HepG2 (cell line): ENCODE measurements around the gene P2RX7. TPM values are rescaled to one million over a fixed set of nuclear protein-coding genes. Genes with fewer than 3 reads are reported as not detected.
A peak's percentile ranks its signal among the peaks of the same experiment; 100 is the strongest.

Source experiments
- ATAC-seq: fragments of 200-7000 bp; cut with Tn5 transposase; 3 replicates; pipeline ENCODE4 v1.9.1; 2020; ENCODE audit warnings: mild to moderate bottlenecking, moderate library complexity
- BruUV-seq: library from RNA; stranded (reverse); fragments of 400-500 nt; replicated peaks from 2 replicates; lab custom pipeline; 2021; lab: Mats Ljungman, UMichigan
- CTCF ChIA-PET: fragments of 300-600 bp; formaldehyde crosslinking; extraction: SDS; loops from one replicate; lab custom pipeline; 2021; ENCODE audit warnings: low total read pairs, inconsistent platforms, low intra/inter-chr PET ratio; lab: Yijun Ruan, JAX
- POLR2A ChIA-PET: fragments of 350-600 bp; sonication (Branson Sonifier 250); formaldehyde crosslinking; loops from one replicate; lab custom pipeline; 2020; ENCODE audit warnings: antibody characterized with exemption, inconsistent platforms; lab: Yijun Ruan, JAX
- DNase-seq: peaks from one replicate; pipeline ENCODE4 v3.0.0-alpha.2; 2015; ENCODE audit warnings: low spot score
- FAIRE-seq: peaks from 3 replicates; lab custom pipeline; 2011; peaks lifted over from hg19 to GRCh38; lab: Jason Lieb, UNC
- H2AFZ ChIP-seq: one replicate; pipeline ENCODE4 v1.6.1; 2011; ENCODE audit warnings: low read length, inconsistent platforms
- H3K27ac ChIP-seq: fragments of 300-600 bp; 3 replicates; pipeline ENCODE4 v1.8.0; 2011; ENCODE audit warnings: mixed run types, mild to moderate bottlenecking, mixed read lengths, low read length, inconsistent platforms; ENCODE audit not compliant: insufficient read depth; ENCODE audit errors: extremely low read length
- H3K27me3 ChIP-seq, 2 experiments: fragments of 200-600 bp in 1 of 2; 2 replicates in 1 of 2; 3 replicates in 1 of 2; pipeline versions ENCODE4 v1.6.0 to v1.8.0; 2011; ENCODE audit warnings: low read length in 2 of 2, mild to moderate bottlenecking in 2 of 2, moderate library complexity in 2 of 2, inconsistent platforms in 1 of 2; ENCODE audit not compliant: insufficient read depth in 2 of 2, control insufficient read depth in 1 of 2
- H3K36me3 ChIP-seq, 2 experiments: fragments of 200-600 bp in 1 of 2; replicated peaks in 1 of 2; 2 replicates in 1 of 2; 3 replicates in 1 of 2; pipeline versions ENCODE4 v1.5.1 to v1.8.0; 2011; ENCODE audit warnings: low read length in 2 of 2, inconsistent platforms in 1 of 2; ENCODE audit not compliant: insufficient read depth in 2 of 2, control insufficient read depth in 1 of 2
- H3K4me1 ChIP-seq: 2 replicates; pipeline ENCODE4 v1.5.1; 2012; ENCODE audit warnings: low read length, inconsistent platforms; ENCODE audit not compliant: insufficient read depth
- H3K4me2 ChIP-seq: 2 replicates; pipeline ENCODE4 v1.6.0; 2011; ENCODE audit warnings: low read depth, low read length, inconsistent platforms
- H3K4me3 ChIP-seq, 3 experiments: fragments of 200-600 bp in 1 of 3; sonication (generic), shearing (Covaris generic) in 1 of 3; replicated peaks in 1 of 3; 2 replicates each; pipeline ENCODE4 v1.5.1; 2011 to 2016; ENCODE audit warnings: low read length in 3 of 3, inconsistent platforms in 2 of 3, low read depth in 2 of 3, mild to moderate bottlenecking in 2 of 3, control low read depth in 1 of 3, mixed read lengths in 1 of 3; ENCODE audit not compliant: insufficient read depth in 1 of 3
- H3K79me2 ChIP-seq: one replicate; pipeline ENCODE4 v1.6.1; 2011; ENCODE audit warnings: low read length, inconsistent platforms; ENCODE audit not compliant: insufficient read depth
- H3K9ac ChIP-seq: 2 replicates; pipeline ENCODE4 v1.6.0; 2011; ENCODE audit warnings: mild to moderate bottlenecking, low read depth, low read length, inconsistent platforms; ENCODE audit not compliant: insufficient read depth
- H3K9me3 ChIP-seq: 2 replicates; pipeline ENCODE4 v1.5.1; 2012; ENCODE audit warnings: mild to moderate bottlenecking, low read length
- H4K20me1 ChIP-seq: 2 replicates; pipeline ENCODE4 v1.6.0; 2011; ENCODE audit warnings: inconsistent platforms, mild to moderate bottlenecking, low read length, moderate library complexity; ENCODE audit not compliant: insufficient read depth
- JUN ChIP-seq: sonication (generic); formaldehyde crosslinking; IDR thresholded peaks from 2 replicates; pipeline ENCODE4 v1.4.0; 2020; ENCODE audit warnings: mild to moderate bottlenecking, missing genetic modification reagents
- MAFF ChIP-seq: IDR thresholded peaks from 2 replicates; pipeline ENCODE4 v1.6.1; 2011; ENCODE audit warnings: low read depth, low read length, improper control_type of control experiment
- MAFK ChIP-seq, 2 experiments: IDR thresholded peaks in 1 of 2; conservative IDR thresholded peaks in 1 of 2; 2 replicates each; pipeline ENCODE4 v1.6.1; 2011; ENCODE audit warnings: improper control_type of control experiment in 2 of 2, low read length in 2 of 2
- MEF2D ChIP-seq: sonication (generic); formaldehyde crosslinking; IDR thresholded peaks from 2 replicates; pipeline ENCODE4 v1.5.1; 2020; ENCODE audit warnings: mild to moderate bottlenecking, missing genetic modification reagents
- NFE2L2 ChIP-seq: fragments of 150-350 bp; IDR thresholded peaks from 2 replicates; pipeline ENCODE4 v1.6.1; 2014; ENCODE audit warnings: low read length
- NFRKB ChIP-seq: fragments of 450-650 bp; IDR thresholded peaks from 2 replicates; pipeline ENCODE4 v1.6.1; 2017
- SPEN ChIP-seq: sonication (generic); formaldehyde crosslinking; IDR thresholded peaks from 2 replicates; pipeline ENCODE4 v1.5.1; 2020; ENCODE audit warnings: low read depth, mild to moderate bottlenecking, missing genetic modification reagents
- TEAD2 ChIP-seq: sonication (generic); formaldehyde crosslinking; IDR thresholded peaks from 2 replicates; pipeline ENCODE4 v1.9.0; 2021; ENCODE audit warnings: missing genetic modification reagents
- ZBTB7A ChIP-seq: sonication (generic); formaldehyde crosslinking; IDR thresholded peaks from 2 replicates; pipeline ENCODE4 v1.8.0; 2022; ENCODE audit warnings: mild to moderate bottlenecking, missing genetic modification reagents
- ZNF20 ChIP-seq: sonication (generic); formaldehyde crosslinking; IDR thresholded peaks from 2 replicates; pipeline ENCODE4 v1.4.0; 2020; ENCODE audit warnings: mild to moderate bottlenecking, moderate library complexity, missing genetic modification reagents
- ZNF598 ChIP-seq: sonication (generic); formaldehyde crosslinking; IDR thresholded peaks from 2 replicates; pipeline ENCODE4 v1.5.1; 2020; ENCODE audit warnings: mild to moderate bottlenecking, missing genetic modification reagents, borderline replicate concordance
- ZNF780A ChIP-seq: sonication (generic); formaldehyde crosslinking; IDR thresholded peaks from 2 replicates; pipeline ENCODE4 v1.8.0; 2022; ENCODE audit warnings: mild to moderate bottlenecking, missing genetic modification reagents, moderate library complexity
- WGBS: methylation state at CpG from one replicate; pipeline ENCODE4 v1.1.6; 2017; ENCODE audit warnings: low lambda C conversion rate; 5-methylcytosine and 5-hydroxymethylcytosine counted together
- in situ Hi-C: cut with HindIII; loops from 2 replicates; pipeline ENCODE4 v1.10.0; 2017; ENCODE audit warnings: low pct_unique_long_range_greater_than_20kb; ENCODE audit not compliant: extremely low pct_ligation_motif_present
- intact Hi-C: fragments of 100-400 bp; cut with micrococcal nuclease; formaldehyde crosslinking; loops from one replicate; pipeline ENCODE4 v1.10.0; 2022; ENCODE audit not compliant: unreplicated experiment
- polyA plus RNA-seq, 8 experiments: library from polyadenylated mRNA; depleted of rRNA in 3 of 8; stranded (reverse) in 7 of 8; unstranded in 1 of 8; fragments of >200 nt; fragmentation: Illumina TruSeq in 4 of 8; extraction: Trizol in 4 of 8; gene quantifications; 2 replicates each; pipeline versions ENCODE4 v1.2.1 to v1.2.3, GENCODE V29; 2011 to 2016; ENCODE audit warnings: low read depth in 4 of 8, missing spikeins in 1 of 8, mixed read lengths in 1 of 8; ENCODE audit not compliant: insufficient read depth in 1 of 8
- total RNA-seq, 5 experiments: library from RNA; depleted of rRNA; stranded (reverse); fragments of >200 nt; fragmentation: Illumina TruSeq; extraction: Trizol; gene quantifications; 2 replicates each; pipeline ENCODE4 v1.2.3, GENCODE V29; 2016; ENCODE audit warnings: low read depth in 1 of 5
- TF ChIP-seq, protein P1 (sequence below): sonication (generic); formaldehyde crosslinking; IDR thresholded peaks from 2 replicates; pipeline ENCODE4 v1.4.0; 2020; ENCODE audit warnings: mild to moderate bottlenecking, low read depth, missing genetic modification reagents
- TF ChIP-seq, protein P2 (sequence below): sonication (generic); formaldehyde crosslinking; IDR thresholded peaks from 2 replicates; pipeline ENCODE4 v1.4.0; 2020; ENCODE audit warnings: missing genetic modification reagents, borderline replicate concordance
- TF ChIP-seq, protein P3 (sequence below): sonication (generic); formaldehyde crosslinking; IDR thresholded peaks from 2 replicates; pipeline ENCODE4 v1.5.0; 2020; ENCODE audit warnings: mild to moderate bottlenecking, missing genetic modification reagents
- TF ChIP-seq, protein P4 (sequence below): sonication (generic); formaldehyde crosslinking; conservative IDR thresholded peaks from 2 replicates; pipeline ENCODE4 v1.4.0; 2020; ENCODE audit warnings: missing genetic modification reagents

Gene P2RX7
- total and polyA plus RNA-seq, 2 of the 13 experiments (the other 11 are each of a cell fraction or from before 2014, with no cell fraction given): 0.13 to 0.73 TPM

DNA sequence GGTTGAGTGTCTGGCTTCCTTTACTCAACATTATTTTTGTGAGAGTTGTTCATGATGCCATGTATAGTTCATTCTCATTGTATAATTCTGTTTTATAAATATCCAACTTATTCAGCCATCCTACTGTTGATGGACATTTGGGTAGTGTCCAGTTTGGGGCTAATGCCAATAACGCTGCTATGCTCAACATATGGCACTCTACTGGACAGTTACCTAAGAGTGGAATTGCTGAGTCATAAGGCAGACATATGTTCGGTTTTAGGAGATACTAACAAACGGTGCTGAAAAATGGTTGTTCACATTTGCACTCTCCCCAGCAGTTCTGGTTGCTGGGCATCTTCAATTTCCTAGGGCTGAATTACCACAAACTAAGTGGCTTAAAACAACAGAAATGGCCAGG, 48.5 kb downstream of the P2RX7 start:
- WGBS: 10% methylated on average over 3 of the region's 3 CpGs
- Histone ChIP-seq H3K4me3 (no peak overlapping the region), H3K9ac (no peak overlapping the region), H3K79me2 (no peaks in the 10 kb centered on the region), H3K4me1 (peaks cover 12% of the 10 kb centered on the region), H3K27me3 (no peaks in the 10 kb centered on the region; a peak in 1 of 5 replicates), H2AFZ (no peak overlapping the region), H4K20me1 (no peaks in the 10 kb centered on the region), H3K36me3 (no peaks in the 10 kb centered on the region), H3K27ac (no peak overlapping the region), H3K9me3 (no peaks in the 10 kb centered on the region), H3K4me2 (no peak overlapping the region)
- POLR2A ChIA-PET: no interaction called here
- TF ChIP-seq MAFF: 0 out of 2 replicates have a peak, but pooled peaks have one; percentile 24
- TF ChIP-seq ZNF598 (CRISPR knock-in tag): no peak
- TF ChIP-seq, protein P1, sequence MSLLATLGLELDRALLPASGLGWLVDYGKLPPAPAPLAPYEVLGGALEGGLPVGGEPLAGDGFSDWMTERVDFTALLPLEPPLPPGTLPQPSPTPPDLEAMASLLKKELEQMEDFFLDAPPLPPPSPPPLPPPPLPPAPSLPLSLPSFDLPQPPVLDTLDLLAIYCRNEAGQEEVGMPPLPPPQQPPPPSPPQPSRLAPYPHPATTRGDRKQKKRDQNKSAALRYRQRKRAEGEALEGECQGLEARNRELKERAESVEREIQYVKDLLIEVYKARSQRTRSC (CRISPR knock-in tag): no peak
- no peak for TF ChIP-seq ZNF20 (CRISPR knock-in tag)
- TF ChIP-seq NFE2L2: peak; percentile 82
- TF ChIP-seq, protein P2, sequence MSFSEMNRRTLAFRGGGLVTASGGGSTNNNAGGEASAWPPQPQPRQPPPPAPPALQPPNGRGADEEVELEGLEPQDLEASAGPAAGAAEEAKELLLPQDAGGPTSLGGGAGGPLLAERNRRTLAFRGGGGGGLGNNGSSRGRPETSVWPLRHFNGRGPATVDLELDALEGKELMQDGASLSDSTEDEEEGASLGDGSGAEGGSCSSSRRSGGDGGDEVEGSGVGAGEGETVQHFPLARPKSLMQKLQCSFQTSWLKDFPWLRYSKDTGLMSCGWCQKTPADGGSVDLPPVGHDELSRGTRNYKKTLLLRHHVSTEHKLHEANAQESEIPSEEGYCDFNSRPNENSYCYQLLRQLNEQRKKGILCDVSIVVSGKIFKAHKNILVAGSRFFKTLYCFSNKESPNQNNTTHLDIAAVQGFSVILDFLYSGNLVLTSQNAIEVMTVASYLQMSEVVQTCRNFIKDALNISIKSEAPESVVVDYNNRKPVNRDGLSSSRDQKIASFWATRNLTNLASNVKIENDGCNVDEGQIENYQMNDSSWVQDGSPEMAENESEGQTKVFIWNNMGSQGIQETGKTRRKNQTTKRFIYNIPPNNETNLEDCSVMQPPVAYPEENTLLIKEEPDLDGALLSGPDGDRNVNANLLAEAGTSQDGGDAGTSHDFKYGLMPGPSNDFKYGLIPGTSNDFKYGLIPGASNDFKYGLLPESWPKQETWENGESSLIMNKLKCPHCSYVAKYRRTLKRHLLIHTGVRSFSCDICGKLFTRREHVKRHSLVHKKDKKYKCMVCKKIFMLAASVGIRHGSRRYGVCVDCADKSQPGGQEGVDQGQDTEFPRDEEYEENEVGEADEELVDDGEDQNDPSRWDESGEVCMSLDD (CRISPR knock-in tag): no peak
- TF ChIP-seq ZNF780A (CRISPR knock-in tag): no peak
- no peak for TF ChIP-seq TEAD2 (CRISPR knock-in tag)
- no peak for TF ChIP-seq JUN (CRISPR knock-in tag)
- TF ChIP-seq, protein P3, sequence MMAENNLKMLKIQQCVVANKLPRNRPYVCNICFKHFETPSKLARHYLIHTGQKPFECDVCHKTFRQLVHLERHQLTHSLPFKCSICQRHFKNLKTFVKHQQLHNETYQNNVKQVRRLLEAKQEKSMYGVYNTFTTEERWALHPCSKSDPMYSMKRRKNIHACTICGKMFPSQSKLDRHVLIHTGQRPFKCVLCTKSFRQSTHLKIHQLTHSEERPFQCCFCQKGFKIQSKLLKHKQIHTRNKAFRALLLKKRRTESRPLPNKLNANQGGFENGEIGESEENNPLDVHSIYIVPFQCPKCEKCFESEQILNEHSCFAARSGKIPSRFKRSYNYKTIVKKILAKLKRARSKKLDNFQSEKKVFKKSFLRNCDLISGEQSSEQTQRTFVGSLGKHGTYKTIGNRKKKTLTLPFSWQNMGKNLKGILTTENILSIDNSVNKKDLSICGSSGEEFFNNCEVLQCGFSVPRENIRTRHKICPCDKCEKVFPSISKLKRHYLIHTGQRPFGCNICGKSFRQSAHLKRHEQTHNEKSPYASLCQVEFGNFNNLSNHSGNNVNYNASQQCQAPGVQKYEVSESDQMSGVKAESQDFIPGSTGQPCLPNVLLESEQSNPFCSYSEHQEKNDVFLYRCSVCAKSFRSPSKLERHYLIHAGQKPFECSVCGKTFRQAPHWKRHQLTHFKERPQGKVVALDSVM (CRISPR knock-in tag): no peak
- TF ChIP-seq ZBTB7A: no peak
- peak; percentile 61 to 65 for TF ChIP-seq MAFK (conservative IDR thresholded peaks at IDR 0.05 in 1 of 2, IDR thresholded peaks at IDR 0.05 in 1 of 2; ENCODE audit: low read length in 2 of 2)
- TF ChIP-seq SPEN: no peak
- TF ChIP-seq MEF2D: no peak
- no peak for TF ChIP-seq NFRKB
- TF ChIP-seq, protein P4, sequence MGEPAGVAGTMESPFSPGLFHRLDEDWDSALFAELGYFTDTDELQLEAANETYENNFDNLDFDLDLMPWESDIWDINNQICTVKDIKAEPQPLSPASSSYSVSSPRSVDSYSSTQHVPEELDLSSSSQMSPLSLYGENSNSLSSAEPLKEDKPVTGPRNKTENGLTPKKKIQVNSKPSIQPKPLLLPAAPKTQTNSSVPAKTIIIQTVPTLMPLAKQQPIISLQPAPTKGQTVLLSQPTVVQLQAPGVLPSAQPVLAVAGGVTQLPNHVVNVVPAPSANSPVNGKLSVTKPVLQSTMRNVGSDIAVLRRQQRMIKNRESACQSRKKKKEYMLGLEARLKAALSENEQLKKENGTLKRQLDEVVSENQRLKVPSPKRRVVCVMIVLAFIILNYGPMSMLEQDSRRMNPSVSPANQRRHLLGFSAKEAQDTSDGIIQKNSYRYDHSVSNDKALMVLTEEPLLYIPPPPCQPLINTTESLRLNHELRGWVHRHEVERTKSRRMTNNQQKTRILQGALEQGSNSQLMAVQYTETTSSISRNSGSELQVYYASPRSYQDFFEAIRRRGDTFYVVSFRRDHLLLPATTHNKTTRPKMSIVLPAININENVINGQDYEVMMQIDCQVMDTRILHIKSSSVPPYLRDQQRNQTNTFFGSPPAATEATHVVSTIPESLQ (CRISPR knock-in tag): no peak
- CTCF ChIA-PET: no interaction called here
- intact Hi-C loops: no loop called here
- FAIRE-seq (no peak), DNase-seq (no peak), ATAC-seq (no peak)
- BruUV-seq: no TSS peak
- in situ Hi-C loops: no loop called here
